ENCODE measurements around the gene DHX16.
A peak's percentile ranks its signal among the peaks of the same experiment; 100 is the strongest.

Gene DHX16

DNA sequence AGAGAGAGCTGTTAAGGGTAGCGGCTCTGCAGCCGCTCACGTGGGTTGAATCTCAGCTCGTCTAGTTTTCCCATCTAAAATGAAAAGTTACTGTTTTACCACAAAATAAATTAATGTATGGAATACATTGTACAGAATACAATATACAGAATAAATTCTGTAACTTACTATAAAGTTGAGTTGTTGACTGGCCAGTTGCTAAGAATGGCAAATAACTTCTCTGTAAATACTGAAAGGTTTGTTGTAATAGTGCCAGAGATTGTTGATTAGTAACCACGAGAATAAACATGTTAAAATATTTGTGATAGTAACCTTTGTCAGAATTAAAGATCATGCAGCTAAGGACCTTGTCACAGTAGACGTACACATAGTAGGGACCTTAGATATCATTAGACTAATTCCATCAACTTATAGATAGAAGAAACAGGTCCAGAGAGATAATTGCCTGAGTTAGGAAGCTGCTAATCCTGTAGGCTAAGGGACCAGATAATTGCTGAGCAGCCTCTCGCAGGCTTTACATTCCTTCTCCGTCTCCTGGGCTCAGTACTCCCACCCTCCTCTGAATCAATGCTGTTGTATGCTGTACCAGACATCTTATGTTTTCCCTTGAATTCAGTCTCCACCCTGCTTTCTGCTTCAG lies 18.5 kb upstream of the DHX16 start:
- DNase-seq = no peak

- DNase-seq = peak; percentile 87
Measured at GRCh38 chr6:30690403-30691207, 17.8 kb upstream of the DHX16 start, which contains the start of gene NRM. Gene NRM (minus strand): TSS chr6:30690984. CDS start chr6:30690974, 10 bp downstream.

- DNase-seq = no peak
Measured at GRCh38 chr6:30689985-30690384, 17.2 kb upstream of the DHX16 start.

GRCh38 chr6:30689022-30689865 lies 16.4 kb upstream of the DHX16 start:
- no peak for DNase-seq

- DNase-seq = no peak
Measured at GRCh38 chr6:30688569-30688968, 15.8 kb upstream of the DHX16 start.

DNA sequence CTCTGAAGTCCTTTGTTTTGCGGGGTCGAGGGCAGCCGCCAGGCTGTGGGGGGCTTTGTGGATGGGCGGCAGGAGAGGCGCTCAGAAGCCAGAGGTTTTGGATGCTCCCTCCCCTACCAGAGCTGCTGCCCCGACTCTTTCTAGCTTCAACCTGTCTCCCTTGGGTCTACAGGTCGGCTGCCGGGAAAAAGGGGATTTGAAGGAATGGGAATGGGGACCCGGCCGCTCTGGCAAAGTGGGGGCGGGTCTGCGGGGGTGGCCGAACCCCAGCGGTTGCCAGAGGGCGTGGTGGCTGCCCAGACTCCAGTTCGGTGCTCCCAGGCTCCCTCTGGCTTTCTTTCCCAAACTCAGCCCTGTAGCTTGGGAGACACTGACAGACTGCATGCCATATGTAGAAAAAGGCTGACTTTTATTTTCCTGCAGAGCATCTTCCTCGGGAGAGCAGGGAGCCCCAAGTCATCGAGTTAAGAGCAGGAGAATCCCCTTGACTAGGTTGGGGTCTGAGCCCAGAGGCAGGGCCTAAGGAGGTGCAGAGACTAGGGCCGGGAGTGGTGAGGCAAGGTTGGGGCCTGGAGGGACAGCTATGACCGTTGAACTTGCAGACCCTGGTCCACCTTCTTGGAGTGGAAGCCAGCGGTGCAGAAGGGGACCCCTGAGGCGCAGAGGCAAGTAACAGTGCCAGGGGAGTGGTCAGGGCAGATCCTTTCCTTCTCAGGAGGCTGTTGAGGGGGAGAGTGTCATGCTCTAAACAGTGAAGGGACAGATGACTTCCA lies 15.0 kb upstream of the DHX16 start:
- peak; percentile 33 for DNase-seq

DNA sequence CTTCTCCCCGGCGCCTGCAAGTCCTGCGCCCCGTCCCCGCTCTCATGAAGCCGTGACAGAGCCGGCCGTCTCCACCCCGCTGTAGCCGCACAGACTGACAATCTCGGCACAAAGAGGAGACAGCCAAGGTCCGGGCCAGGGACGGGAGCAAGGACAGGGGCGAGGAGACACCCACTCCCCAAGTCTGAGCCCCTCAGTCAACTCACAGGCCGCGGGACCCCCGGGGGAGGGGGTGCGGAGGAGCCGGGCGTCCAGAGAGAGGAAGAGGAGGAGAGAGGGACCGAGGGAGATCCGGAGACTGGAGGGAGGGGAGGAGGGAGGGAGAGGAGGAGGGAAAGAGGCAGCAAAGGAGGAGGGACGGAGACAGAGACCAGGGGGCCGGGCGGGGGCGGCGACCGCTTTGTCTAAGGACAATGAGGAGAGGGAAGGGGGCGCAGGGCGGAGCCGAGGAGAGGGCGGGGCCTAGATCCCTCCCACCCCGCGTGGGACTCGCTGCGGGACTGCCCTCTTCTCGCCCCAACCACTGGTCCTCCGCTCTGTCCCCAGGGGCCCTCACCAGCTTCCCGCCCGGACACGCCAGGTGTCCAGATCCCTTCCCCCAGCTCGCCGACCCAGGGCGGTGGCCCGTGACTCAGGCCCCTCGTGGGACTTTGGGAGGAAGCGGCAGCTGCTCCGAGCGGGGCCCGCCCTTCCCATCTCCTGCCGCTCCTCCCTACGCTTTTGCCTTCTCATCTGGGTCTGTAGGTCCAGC lies 14.3 kb upstream of the DHX16 start:
- peak; percentile 94 for DNase-seq

GRCh38 chr6:30686009-30686907 lies 13.5 kb upstream of the DHX16 start, which contains the start of gene PPP1R18:
Gene PPP1R18 (minus strand): TSS chr6:30686645. CDS start chr6:30686018, 627 bp downstream.
- peak; percentile 91 for DNase-seq

DNA sequence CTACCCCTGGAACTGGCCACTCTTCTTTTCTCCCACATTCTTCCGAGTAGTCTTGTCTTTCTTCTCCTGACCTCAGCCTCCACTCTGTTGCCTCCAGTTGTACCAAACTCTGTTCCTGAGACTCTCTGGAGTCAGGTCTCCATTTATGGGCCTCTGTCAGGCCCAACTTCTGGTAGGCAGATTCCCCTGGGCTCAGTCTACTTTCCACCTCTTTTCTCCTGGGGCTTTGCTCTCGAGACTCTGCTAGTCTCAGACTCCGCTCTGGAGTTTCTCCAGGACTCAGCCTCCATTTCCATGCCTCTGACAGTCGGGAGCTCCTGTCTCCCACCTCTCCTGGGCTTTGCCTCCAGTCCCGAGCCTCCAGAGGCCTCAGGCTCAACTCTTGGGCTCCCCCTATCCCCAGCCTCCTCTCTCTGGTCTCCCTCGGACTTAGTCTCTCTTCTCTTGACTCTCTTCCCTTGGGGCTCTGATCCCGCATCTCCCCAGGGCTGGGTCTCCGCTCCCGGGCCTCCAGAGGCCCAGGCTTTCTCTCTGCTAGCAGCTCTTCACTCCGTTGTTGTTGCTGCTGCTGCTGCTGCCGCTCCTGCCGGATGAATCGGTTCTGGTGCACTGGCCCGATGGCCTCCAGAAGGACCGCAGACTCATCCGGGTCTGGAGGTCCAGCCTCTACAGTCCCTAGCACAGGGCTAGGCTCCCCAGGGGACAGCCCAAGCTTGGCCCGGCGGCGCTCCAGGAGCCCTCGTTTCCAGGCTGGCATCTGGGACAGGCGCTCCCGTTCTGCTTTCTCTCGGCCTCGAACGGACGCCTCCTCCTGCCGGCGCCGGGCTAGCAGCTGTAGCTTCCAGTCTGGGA lies 12.6 kb upstream of the DHX16 start:
- peak; percentile 52 for DNase-seq

DNA sequence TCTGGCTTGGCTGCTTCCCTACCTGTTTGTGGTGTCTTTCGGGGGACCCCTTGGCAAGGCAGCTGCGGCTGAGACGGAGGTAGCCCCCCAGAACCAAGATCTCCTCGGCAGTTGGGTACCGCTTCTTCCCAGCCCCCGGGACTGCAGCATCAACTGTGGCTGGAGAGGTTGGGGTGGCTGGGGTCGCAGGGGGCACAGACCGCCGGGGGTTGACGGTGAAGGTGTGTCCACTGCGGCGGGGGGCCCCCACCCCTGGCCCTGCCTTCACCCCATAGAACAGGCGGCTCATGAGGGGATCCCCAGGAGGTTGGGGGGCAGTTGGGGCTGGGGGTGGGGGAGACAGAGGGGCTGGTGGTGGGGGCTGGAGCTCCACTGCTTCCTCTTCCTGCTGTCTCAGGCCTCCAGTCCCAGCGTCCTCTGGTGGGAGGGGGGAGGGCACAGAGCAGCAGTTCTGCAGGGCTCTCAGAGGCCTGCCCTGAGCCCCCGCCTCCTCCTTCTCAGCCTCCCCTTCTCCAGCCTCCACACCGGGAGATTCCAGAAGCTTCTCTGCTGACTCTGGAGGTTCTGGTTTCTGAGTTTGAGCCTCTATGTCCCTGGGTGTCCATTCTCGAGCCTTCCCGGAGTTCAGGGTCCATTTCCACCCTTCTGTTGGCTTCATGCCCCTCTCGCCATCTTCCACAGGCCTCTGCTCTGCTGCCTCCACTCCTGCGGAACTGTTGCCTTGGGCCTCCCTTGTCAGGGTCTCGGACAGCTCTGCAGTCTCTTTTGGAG lies 11.8 kb upstream of the DHX16 start:
- peak; percentile 74 for DNase-seq

DNA sequence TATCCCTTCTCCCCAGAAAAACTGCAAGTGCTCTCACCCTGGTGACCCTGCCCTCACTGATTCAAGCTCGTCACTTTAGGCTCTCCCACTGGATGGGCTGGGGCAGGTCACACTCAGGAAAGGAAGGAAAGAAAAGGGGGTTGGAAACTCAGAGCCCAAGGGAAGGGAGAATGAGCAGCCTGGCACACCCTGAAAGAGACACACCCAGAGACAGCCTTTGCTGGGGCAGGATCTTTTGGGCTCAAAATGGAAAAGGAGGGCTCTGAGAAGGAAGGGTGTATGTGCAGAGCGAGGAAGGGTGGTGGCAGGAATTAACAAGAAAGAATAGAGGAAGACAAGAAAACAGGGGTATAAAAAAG lies 11.2 kb upstream of the DHX16 start:
- DNase-seq = no peak

GRCh38 chr6:30683183-30683979 lies 10.6 kb upstream of the DHX16 start:
- DNase-seq = peak; percentile 38

GRCh38 chr6:30682143-30683117 lies 9.6 kb upstream of the DHX16 start:
- peak; percentile 88 for DNase-seq

GRCh38 chr6:30681766-30682142 lies 8.9 kb upstream of the DHX16 start:
- no peak for DNase-seq

DNA sequence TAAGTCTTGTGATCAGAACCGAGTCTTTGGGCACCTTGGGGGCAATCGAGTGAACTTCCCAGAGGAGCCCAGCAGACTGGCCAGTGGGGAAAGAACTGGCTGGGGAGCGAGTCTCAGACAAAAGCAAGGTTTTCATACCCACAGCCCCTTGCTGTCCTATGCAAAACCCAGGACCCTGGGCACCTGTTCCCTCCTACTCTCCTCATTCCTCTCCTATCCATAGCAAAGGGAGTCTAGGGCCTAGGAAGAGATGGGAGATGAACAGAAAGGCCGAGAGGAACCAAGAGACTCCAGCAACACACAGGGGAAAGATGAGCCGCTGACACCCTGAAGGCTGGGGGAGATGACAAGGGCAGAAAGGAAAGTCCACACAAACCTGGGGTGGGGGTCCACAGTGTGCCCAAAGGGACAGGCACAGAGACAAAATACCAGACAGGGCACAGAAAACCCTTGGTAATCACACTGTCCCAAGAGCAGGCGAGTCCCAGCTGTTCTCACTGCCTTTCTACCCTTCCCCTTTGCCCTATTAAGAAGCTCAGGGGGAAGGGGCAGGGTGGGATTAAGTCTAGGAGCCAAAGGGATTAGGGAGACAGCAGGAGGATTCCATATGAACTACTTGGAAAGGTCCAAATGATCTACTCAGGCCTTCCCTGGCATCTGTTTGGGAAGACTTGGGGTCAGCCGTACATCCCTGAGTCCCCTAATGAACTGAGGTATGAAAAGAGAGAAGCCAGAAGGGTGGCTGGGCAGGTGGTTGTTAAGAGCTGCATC lies 7.1 kb upstream of the DHX16 start:
- peak; percentile 32 for DNase-seq
